HG03460 (cell line): Measurements from ENCODE around the gene TTLL11.

Experiments used
- ATAC-seq: cut with Tn5 transposase; IDR thresholded peaks from one replicate; pipeline ENCODE4 v1.9.1; 2021; ENCODE audit not compliant: unreplicated experiment

The TTLL11 gene

DNA sequence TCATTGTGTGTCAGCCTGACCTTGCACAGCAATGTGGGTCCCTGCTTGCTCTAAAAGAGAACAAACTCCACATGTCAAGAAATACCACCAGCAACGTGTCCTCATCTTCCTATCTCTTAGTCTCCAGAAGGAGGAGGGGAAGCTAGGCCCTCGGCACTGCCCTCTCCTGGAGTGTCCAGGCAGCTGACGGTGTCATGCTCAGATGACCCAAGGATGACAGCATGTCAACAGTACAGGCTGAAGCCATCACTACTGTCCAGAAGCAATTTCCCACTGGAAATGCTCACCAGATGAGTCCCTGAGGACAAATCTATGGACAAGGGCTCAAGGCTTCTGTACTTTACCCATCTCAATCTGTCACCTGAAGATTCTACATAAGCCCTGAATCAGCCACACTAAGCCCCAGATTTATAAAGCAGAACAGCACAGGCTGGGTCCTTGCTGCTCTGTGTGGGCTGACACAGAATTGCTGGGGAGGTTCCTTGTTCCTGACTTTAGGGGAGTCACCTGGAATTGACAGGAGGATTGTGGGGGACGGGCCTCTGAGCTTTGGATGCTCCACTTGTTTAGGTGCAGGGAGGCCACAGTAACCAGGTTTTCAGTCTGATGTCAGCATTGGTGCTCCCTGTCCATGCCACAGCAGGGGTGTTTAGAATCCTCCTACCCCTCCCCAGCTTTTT lies 231.5 kb downstream of the TTLL11 start:
- no peak for ATAC-seq

- no peak for ATAC-seq
Observed at GRCh38 chr9:121860744-121861143, 232.4 kb downstream of the TTLL11 start.

GRCh38 chr9:121860213-121860612 lies 232.9 kb downstream of the TTLL11 start:
- ATAC-seq, result no peak

GRCh38 chr9:121859646-121860045 lies 233.5 kb downstream of the TTLL11 start:
- ATAC-seq, result no peak

DNA sequence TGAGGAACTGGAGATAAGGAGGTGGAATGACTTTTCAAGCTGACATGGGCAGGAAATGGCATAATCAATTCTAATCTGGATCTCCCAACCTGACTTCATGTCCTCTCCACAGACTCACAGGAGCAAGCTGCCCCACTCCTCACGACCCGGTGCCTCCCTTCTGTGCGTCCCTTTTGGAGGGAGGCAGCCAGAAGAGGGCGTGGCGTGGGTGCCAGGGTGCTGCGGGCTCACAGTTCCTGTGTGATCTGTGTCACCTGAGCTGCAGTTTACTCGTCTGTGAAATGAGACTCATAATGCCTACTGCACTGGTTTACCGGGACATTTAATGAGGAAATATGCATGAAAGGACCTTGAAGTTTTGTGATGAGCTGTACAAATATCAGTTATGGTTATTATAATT lies 234.3 kb downstream of the TTLL11 start:
- ATAC-seq, result no peak

DNA sequence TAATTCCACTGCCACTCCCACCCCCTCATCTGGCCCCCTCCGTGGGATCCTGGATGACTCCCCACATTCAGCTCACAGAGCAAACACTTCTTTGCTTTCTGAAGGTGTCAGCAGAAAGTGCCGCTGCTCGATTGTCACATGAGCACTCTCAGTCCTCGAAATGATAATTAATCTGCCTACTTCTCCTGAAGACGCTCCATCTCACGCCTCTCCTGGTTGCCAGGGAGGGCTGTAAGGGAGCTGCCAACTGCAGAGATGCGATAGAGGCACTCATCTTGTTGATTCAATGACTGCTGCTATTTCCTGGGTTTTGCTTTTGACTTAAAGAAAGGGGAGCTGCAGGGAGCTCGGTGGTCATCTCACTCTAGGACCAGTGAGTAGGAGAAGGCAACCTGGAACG lies 235.2 kb downstream of the TTLL11 start:
- no peak for ATAC-seq

GRCh38 chr9:121855476-121855875 lies 237.6 kb downstream of the TTLL11 start:
- no peak for ATAC-seq

GRCh38 chr9:121853617-121854395 lies 239.3 kb downstream of the TTLL11 start:
- ATAC-seq, result no peak

DNA sequence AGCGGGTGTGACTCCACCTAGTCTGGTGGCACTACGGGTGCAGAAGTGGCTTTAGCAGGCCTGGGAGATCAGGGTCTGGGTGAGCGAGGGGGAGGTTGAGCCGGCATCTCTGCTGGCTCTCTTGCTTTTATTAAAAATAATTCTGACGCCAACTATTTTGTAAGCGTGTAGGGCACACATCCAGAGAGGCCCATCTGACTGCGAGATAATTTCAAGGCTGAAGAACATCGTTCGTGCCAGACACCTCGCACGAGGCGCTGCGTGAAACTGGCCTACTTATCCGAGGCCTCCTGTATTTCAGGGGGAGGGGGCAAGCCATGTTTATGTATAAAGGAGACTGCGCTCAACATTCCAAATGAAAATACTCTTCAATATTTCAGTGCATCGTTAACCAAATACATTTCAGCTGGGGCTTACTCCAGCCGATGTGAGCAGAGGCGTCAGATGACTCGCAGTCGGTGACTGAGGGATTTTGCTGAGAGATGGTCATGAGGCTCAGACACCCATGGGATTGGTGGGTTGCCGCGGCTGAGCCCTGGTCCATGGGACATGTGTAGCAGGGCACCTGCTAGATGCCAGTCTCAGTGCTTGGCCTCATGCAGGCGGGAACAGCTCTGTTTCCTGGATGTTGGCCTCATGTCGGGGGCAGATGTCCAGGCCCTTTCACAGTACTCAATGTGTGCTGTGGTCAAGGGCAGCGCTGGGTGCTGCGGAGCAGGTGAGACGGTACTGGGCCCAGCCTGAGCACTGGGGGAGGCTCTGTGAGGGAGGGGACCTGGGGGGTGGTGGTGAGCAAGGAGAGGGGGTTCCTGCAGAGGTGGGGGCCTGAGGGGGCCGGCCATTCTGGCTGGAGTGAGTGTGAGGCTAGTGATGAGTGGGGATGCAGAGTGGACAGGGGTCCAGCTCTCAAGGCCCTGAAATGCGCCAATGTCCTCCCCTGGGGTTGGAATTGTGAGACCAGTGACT lies 240.2 kb downstream of the TTLL11 start:
- no peak for ATAC-seq

DNA sequence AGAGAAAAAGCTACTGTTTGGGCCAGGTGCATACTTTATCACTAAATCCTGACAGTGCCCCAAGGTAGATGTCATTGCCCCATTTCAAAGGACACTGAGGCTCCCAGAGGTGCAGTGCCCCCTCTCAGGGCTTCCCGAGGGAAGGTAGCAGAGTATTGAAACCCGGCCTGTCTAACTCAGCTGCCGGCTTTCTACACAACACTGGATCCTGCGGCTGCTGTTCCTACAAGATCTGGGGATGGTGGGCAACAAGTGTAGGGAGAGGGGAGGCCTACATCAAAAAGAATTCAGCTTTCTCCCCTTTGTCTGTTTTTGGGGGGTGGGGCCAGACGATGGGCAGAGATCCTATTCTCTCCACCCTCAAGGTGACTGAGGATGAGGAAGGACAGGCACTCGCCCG lies 240.9 kb downstream of the TTLL11 start:
- ATAC-seq, result no peak

DNA sequence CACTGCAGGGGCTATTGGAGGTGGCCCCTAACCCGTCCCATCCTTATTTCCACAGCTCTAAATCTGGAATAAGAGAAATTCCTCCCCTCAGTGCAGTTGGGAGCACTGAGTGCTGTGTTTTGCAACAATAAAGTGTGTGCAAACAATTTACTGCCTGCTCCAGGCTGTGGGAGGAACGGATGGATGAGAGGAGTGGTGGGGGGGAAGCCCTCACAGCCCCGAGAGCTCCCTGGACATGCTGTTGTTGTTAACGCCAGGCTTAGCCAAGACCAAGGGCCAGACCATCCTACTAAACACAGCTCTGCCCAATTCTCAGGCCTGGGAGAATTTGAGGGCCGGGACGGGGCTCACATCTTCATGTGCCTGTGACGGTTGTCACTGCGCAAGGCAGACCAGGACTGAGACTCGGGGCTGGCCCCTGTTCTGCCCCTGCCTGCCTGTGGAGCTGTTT lies 241.4 kb downstream of the TTLL11 start:
- no peak for ATAC-seq

GRCh38 chr9:121850366-121850765 lies 242.7 kb downstream of the TTLL11 start:
- ATAC-seq, result no peak

DNA sequence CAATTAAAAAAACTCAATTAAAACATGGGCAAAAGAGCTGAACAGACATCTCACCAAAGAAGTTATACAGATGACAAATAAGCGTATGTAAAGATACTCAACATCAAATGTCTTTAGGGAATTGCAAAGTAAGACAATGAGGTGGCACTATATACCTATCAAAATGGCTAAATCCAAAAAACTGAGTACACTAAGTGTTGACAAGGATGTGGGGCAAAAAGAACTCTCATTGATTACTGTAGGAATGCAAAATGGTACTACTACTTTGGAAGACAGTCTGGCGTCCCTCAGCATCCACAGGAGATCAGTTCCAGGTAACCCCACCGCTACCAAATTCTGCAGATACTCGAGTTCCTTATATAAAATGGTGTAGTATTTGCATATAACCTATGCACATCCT lies 243.6 kb downstream of the TTLL11 start:
- no peak for ATAC-seq

DNA sequence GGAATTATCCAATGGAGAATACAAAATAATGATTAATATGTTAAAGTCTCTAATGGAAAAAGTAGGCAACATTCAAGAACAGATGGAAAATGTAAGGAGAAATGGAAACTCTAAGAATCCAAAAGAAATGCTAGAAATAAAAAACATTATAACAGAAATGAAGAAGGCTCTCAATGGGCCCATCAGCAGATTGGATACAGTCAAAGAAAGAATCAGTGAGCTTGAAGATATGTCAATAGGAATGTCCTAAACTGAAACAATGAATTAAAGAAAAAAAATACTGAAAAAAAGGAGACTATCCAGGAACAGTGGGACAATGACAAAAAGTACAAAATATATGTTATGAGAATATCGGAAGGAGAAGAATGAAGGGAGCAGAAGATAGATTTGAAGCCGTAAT lies 248.5 kb downstream of the TTLL11 start:
- ATAC-seq, result no peak

- no peak for ATAC-seq
Observed at GRCh38 chr9:121844098-121844497, 249.0 kb downstream of the TTLL11 start.

DNA sequence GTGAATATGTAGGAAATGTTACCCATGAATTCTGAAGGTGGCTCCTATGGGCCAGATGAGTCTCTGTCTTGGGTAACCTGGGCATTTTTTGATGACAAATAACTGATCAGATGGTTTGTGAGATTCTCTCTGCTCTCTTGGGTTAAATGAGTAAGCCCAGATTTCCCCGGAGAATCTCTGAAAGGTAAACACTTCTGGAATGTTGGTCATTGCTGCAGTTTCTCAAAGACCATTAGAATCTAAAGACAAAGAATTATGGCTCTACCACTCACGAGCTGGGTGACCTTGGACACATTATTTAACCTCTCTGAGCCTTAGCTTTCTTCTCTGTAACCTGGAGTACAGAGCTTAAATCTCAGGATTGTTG lies 250.5 kb downstream of the TTLL11 start:
- no peak for ATAC-seq

- no peak for ATAC-seq
Observed at GRCh38 chr9:121841771-121842611, 251.1 kb downstream of the TTLL11 start.

GRCh38 chr9:121840838-121841760 lies 252.0 kb downstream of the TTLL11 start:
- no peak for ATAC-seq

DNA sequence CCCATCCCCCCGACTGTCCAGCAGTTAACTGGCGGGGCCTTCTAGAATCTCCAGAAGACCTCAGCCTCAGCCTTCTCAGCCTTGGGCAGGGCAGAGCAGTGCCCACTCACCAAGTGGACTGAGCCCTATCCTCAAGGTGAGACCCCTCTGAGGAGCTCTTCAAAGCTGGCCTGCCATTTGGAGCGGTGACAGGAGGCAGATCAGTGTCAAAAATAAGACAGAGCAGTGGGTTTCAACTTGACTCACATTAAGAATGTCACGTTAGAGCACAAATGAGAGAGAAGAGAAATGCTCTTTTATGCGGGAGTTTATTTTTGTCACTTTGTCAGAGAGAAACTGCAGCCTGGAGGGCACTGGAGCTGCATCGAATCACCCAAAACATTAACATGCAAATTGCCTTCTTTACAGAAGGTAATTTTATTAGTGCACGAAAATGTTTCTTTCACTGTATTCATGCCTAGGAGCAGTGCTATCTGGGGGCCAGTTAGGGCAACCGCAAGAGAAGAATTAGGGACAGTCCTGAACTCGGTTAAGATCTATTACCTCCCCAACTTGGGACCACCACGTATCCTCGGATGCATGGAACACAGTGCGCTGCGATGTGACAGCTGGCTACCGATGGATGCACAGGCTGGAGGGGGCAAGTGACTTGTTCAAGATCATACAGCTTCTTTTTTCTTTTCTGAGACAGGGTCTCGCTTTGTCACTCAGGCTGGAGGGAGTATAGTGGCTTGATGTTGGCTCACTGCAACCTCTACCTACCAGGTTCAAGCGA lies 253.2 kb downstream of the TTLL11 start:
- ATAC-seq, result no peak
